ENCODE data around the gene ETF1.
A peak's percentile ranks its signal among the peaks of the same experiment; 100 is the strongest.

ETF1 gene

GRCh38 chr5:138491669-138492559 is 51.1 kb downstream of the ETF1 start:
- H4K8ac ChIP-seq (ENCODE audit: low read depth, low read length) = peak overlapping the region; percentile 67
- DNase-seq = peak; percentile 79 to 87
- no peaks in the 10 kb centered on the region for H3K79me2 ChIP-seq (ENCODE audit: control insufficient read depth, insufficient read depth, low read length, poor library complexity)
- H3K18ac ChIP-seq (ENCODE audit: low read length) = peak overlapping the region; percentile 42
- H4K12ac ChIP-seq (ENCODE audit: low read depth, low read length) = no peak overlapping the region
- no peak overlapping the region for H3K4ac ChIP-seq (ENCODE audit: low read depth, low read length)
- peaks cover 3% of the 10 kb centered on the region for H3K27me3 ChIP-seq (ENCODE audit: insufficient read depth, low read length)
- no peak overlapping the region for H2BK120ac ChIP-seq (ENCODE audit: insufficient read depth, low read length, poor library complexity)
- H2AFZ ChIP-seq (ENCODE audit: insufficient read depth, low read length, poor library complexity) = peak overlapping the region; percentile 52
- peak overlapping the region; percentile 24 for H3K9ac ChIP-seq (ENCODE audit: low read length)
- H3K23ac ChIP-seq (ENCODE audit: low read length) = no peak overlapping the region
- H3K79me1 ChIP-seq (ENCODE audit: low read length) = peaks cover 2% of the 10 kb centered on the region
- no peaks in the 10 kb centered on the region for H3K36me3 ChIP-seq (ENCODE audit: control insufficient read depth in 1 of 2, insufficient read depth in 2 of 2, low read length in 2 of 2)
- no peak overlapping the region for H2AK5ac ChIP-seq (ENCODE audit: low read length)
- peak overlapping the region; percentile 66 for H3K4me3 ChIP-seq (ENCODE audit: low read depth, low read length)
- H3K9me3 ChIP-seq (ENCODE audit: insufficient read depth, low read depth, low read length) = no peaks in the 10 kb centered on the region
- no CpG with 5 or more reads among the region's 93 CpGs for WGBS (ENCODE audit: extremely low coverage, insufficient coverage, insufficient read length)
- H4K91ac ChIP-seq (ENCODE audit: low read depth, low read length) = peak overlapping the region; percentile 29
- H2BK5ac ChIP-seq (ENCODE audit: low read depth, low read length, poor library complexity) = no peak overlapping the region
- H3K27ac ChIP-seq (ENCODE audit: low read depth, low read length) = no peak overlapping the region
- H2BK12ac ChIP-seq (ENCODE audit: low read length) = no peak overlapping the region
- H3K14ac ChIP-seq (ENCODE audit: low read length) = peak overlapping the region; percentile 40
- H3K4me2 ChIP-seq (ENCODE audit: low read length) = peak overlapping the region; percentile 88
- H3K4me1 ChIP-seq (ENCODE audit: control insufficient read depth in 1 of 2, insufficient read depth in 2 of 2, low read length in 2 of 2) = peaks cover 14 to 21% of the 10 kb centered on the region in 2 experiments

- no peak overlapping the region for H2AK5ac ChIP-seq (ENCODE audit: low read length)
- H3K79me1 ChIP-seq (ENCODE audit: low read length) = peaks cover 2% of the 10 kb centered on the region
- no peak overlapping the region for H3K9ac ChIP-seq (ENCODE audit: low read length)
- no peak overlapping the region for H3K14ac ChIP-seq (ENCODE audit: low read length)
- peaks cover 14 to 21% of the 10 kb centered on the region in 2 experiments for H3K4me1 ChIP-seq (ENCODE audit: control insufficient read depth in 1 of 2, insufficient read depth in 2 of 2, low read length in 2 of 2)
- no peaks in the 10 kb centered on the region for H3K36me3 ChIP-seq (ENCODE audit: control insufficient read depth in 1 of 2, insufficient read depth in 2 of 2, low read length in 2 of 2)
- H3K4ac ChIP-seq (ENCODE audit: low read depth, low read length) = no peak overlapping the region
- no CpG with 5 or more reads among the region's 11 CpGs for WGBS (ENCODE audit: extremely low coverage, insufficient coverage, insufficient read length)
- no peak overlapping the region for H2BK5ac ChIP-seq (ENCODE audit: low read depth, low read length, poor library complexity)
- H2AFZ ChIP-seq (ENCODE audit: insufficient read depth, low read length, poor library complexity) = no peak overlapping the region
- peak overlapping the region; percentile 73 for H3K4me2 ChIP-seq (ENCODE audit: low read length)
- H4K12ac ChIP-seq (ENCODE audit: low read depth, low read length) = no peak overlapping the region
- no peak overlapping the region for H3K18ac ChIP-seq (ENCODE audit: low read length)
- DNase-seq = peak; percentile 50 to 75
- H4K8ac ChIP-seq (ENCODE audit: low read depth, low read length) = no peak overlapping the region
- no peak overlapping the region for H2BK12ac ChIP-seq (ENCODE audit: low read length)
- H3K79me2 ChIP-seq (ENCODE audit: control insufficient read depth, insufficient read depth, low read length, poor library complexity) = no peaks in the 10 kb centered on the region
- no peak overlapping the region for H3K4me3 ChIP-seq (ENCODE audit: low read depth, low read length)
- no peak overlapping the region for H4K91ac ChIP-seq (ENCODE audit: low read depth, low read length)
- no peak overlapping the region for H3K27ac ChIP-seq (ENCODE audit: low read depth, low read length)
- no peak overlapping the region for H3K23ac ChIP-seq (ENCODE audit: low read length)
- no peaks in the 10 kb centered on the region for H3K9me3 ChIP-seq (ENCODE audit: insufficient read depth, low read depth, low read length)
- no peak overlapping the region for H2BK120ac ChIP-seq (ENCODE audit: insufficient read depth, low read length, poor library complexity)
- peaks cover 3% of the 10 kb centered on the region for H3K27me3 ChIP-seq (ENCODE audit: insufficient read depth, low read length)
Measured at GRCh38 chr5:138491284-138491648, 51.8 kb downstream of the ETF1 start.

GRCh38 chr5:138490648-138491283 is 52.3 kb downstream of the ETF1 start:
- no peak overlapping the region for H4K8ac ChIP-seq (ENCODE audit: low read depth, low read length)
- H3K14ac ChIP-seq (ENCODE audit: low read length) = no peak overlapping the region
- no peak overlapping the region for H2AK5ac ChIP-seq (ENCODE audit: low read length)
- peaks cover 3% of the 10 kb centered on the region for H3K27me3 ChIP-seq (ENCODE audit: insufficient read depth, low read length)
- no peak overlapping the region for H3K4ac ChIP-seq (ENCODE audit: low read depth, low read length)
- H3K9me3 ChIP-seq (ENCODE audit: insufficient read depth, low read depth, low read length) = no peaks in the 10 kb centered on the region
- no CpG with 5 or more reads among the region's 12 CpGs for WGBS (ENCODE audit: extremely low coverage, insufficient coverage, insufficient read length)
- no peak overlapping the region for H3K18ac ChIP-seq (ENCODE audit: low read length)
- H3K36me3 ChIP-seq (ENCODE audit: control insufficient read depth in 1 of 2, insufficient read depth in 2 of 2, low read length in 2 of 2) = no peaks in the 10 kb centered on the region
- H3K79me1 ChIP-seq (ENCODE audit: low read length) = peaks cover 2% of the 10 kb centered on the region
- no peak overlapping the region for H2BK120ac ChIP-seq (ENCODE audit: insufficient read depth, low read length, poor library complexity)
- H2AFZ ChIP-seq (ENCODE audit: insufficient read depth, low read length, poor library complexity) = no peak overlapping the region
- no peak overlapping the region for H3K27ac ChIP-seq (ENCODE audit: low read depth, low read length)
- no peak overlapping the region for H3K4me3 ChIP-seq (ENCODE audit: low read depth, low read length)
- no peak overlapping the region for H4K91ac ChIP-seq (ENCODE audit: low read depth, low read length)
- no peak overlapping the region for H2BK12ac ChIP-seq (ENCODE audit: low read length)
- peaks cover 14 to 21% of the 10 kb centered on the region in 2 experiments for H3K4me1 ChIP-seq (ENCODE audit: control insufficient read depth in 1 of 2, insufficient read depth in 2 of 2, low read length in 2 of 2)
- H3K4me2 ChIP-seq (ENCODE audit: low read length) = no peak overlapping the region
- no peaks in the 10 kb centered on the region for H3K79me2 ChIP-seq (ENCODE audit: control insufficient read depth, insufficient read depth, low read length, poor library complexity)
- no peak overlapping the region for H3K9ac ChIP-seq (ENCODE audit: low read length)
- H3K23ac ChIP-seq (ENCODE audit: low read length) = no peak overlapping the region
- H4K12ac ChIP-seq (ENCODE audit: low read depth, low read length) = no peak overlapping the region
- DNase-seq = peak; percentile 40 to 77
- no peak overlapping the region for H2BK5ac ChIP-seq (ENCODE audit: low read depth, low read length, poor library complexity)

GRCh38 chr5:138489683-138490061 is 53.4 kb downstream of the ETF1 start:
- DNase-seq = no peak
- Histone ChIP-seq H3K79me1 (ENCODE audit: low read length) (peaks cover 2% of the 10 kb centered on the region), H3K9me3 (ENCODE audit: insufficient read depth, low read depth, low read length) (no peaks in the 10 kb centered on the region), H2BK120ac (ENCODE audit: insufficient read depth, low read length, poor library complexity) (no peak overlapping the region), H2AK5ac (ENCODE audit: low read length) (no peak overlapping the region), H2BK5ac (ENCODE audit: low read depth, low read length, poor library complexity) (no peak overlapping the region), H4K91ac (ENCODE audit: low read depth, low read length) (no peak overlapping the region), H3K9ac (ENCODE audit: low read length) (no peak overlapping the region), H3K27ac (ENCODE audit: low read depth, low read length) (no peak overlapping the region), H3K4ac (ENCODE audit: low read depth, low read length) (no peak overlapping the region), H3K36me3 (ENCODE audit: control insufficient read depth in 1 of 2, insufficient read depth in 2 of 2, low read length in 2 of 2) (no peaks in the 10 kb centered on the region), H4K8ac (ENCODE audit: low read depth, low read length) (no peak overlapping the region), H2AFZ (ENCODE audit: insufficient read depth, low read length, poor library complexity) (no peak overlapping the region), H3K79me2 (ENCODE audit: control insufficient read depth, insufficient read depth, low read length, poor library complexity) (no peaks in the 10 kb centered on the region), H3K27me3 (ENCODE audit: insufficient read depth, low read length) (peaks cover 3% of the 10 kb centered on the region), H4K12ac (ENCODE audit: low read depth, low read length) (no peak overlapping the region), H3K4me3 (ENCODE audit: low read depth, low read length) (no peak overlapping the region), H3K14ac (ENCODE audit: low read length) (no peak overlapping the region), H3K23ac (ENCODE audit: low read length) (no peak overlapping the region), H3K4me1 (ENCODE audit: control insufficient read depth in 1 of 2, insufficient read depth in 2 of 2, low read length in 2 of 2) (peaks cover 14 to 21% of the 10 kb centered on the region in 2 experiments), H3K18ac (ENCODE audit: low read length) (no peak overlapping the region), H2BK12ac (ENCODE audit: low read length) (no peak overlapping the region), H3K4me2 (ENCODE audit: low read length) (no peak overlapping the region)
- WGBS (ENCODE audit: extremely low coverage, insufficient coverage, insufficient read length) = no CpG with 5 or more reads among the region's 5 CpGs

Data from trophoblast cell (in vitro differentiated cells and primary cell).